ENCODE data around the gene NAT8L. TPM values are rescaled to one million over a fixed set of nuclear protein-coding genes. Genes with fewer than 3 reads are reported as not detected.

The NAT8L gene
- polyA plus RNA-seq, 3 donors, result 5.6 to 7.6 (median 7.3) TPM

Other genes with a start within 250 kb of the NAT8L start
- 10 to 100 TPM; 18.2 to 19.8 (median 18.6) TPM for gene LETM1, start 203.2 kb upstream of the NAT8L start, polyA plus RNA-seq (ENCODE audit: insufficient read length in 3 of 3)
- 10 to 100 TPM; 73.8 to 76.6 (median 75.5) TPM for gene NSD2, start 187.9 kb upstream of the NAT8L start, polyA plus RNA-seq (ENCODE audit: insufficient read length in 3 of 3)
- 10 to 100 TPM; 23.7 to 25.8 (median 24.4) TPM for gene NELFA, start 50.4 kb upstream of the NAT8L start, polyA plus RNA-seq (ENCODE audit: insufficient read length in 3 of 3)
- gene HAUS3, start 182.8 kb downstream of the NAT8L start, polyA plus RNA-seq (ENCODE audit: insufficient read length in 3 of 3), result 10 to 100 TPM; 17.0 to 21.1 (median 19.7) TPM
- 1 to 10 TPM; 2.5 to 3.3 (median 2.8) TPM for gene POLN, start 182.8 kb downstream of the NAT8L start, polyA plus RNA-seq (ENCODE audit: insufficient read length in 3 of 3)
- 10 to 100 TPM; 46.4 to 46.8 (median 46.7) TPM for gene MXD4, start 202.8 kb downstream of the NAT8L start, polyA plus RNA-seq (ENCODE audit: insufficient read length in 3 of 3)